Panc1 (cell line): ENCODE results near the gene BTD.

Experiments
- CTCF ChIP-seq: fragments of 450-650 bp; IDR thresholded peaks from 2 replicates; pipeline ENCODE4 v1.5.1; 2017; ENCODE audit warnings: mild to moderate bottlenecking
- POLR2AphosphoS5 ChIP-seq: IDR thresholded peaks from 2 replicates; pipeline ENCODE4 v1.6.1; 2012; ENCODE audit warnings: mild to moderate bottlenecking, low read depth, low read length, moderate library complexity
- REST ChIP-seq, 2 experiments: IDR thresholded peaks; 2 replicates each; pipeline ENCODE4 v1.6.1; 2011 to 2012; ENCODE audit warnings: low read depth in 2 of 2, control low read depth in 1 of 2, low read length in 1 of 2, mild to moderate bottlenecking in 1 of 2, moderate library complexity in 1 of 2; ENCODE audit not compliant: insufficient read depth in 1 of 2
- SIN3A ChIP-seq: IDR thresholded peaks from 2 replicates; pipeline ENCODE4 v1.6.1; 2012; ENCODE audit warnings: low read depth, mild to moderate bottlenecking, low read length, moderate library complexity, borderline replicate concordance; ENCODE audit not compliant: insufficient read depth

- TF ChIP-seq CTCF (no peak), REST (IDR thresholded peaks at IDR 0.05; ENCODE audit: insufficient read depth in 1 of 2, low read depth in 2 of 2, low read length in 1 of 2) (no peak), POLR2AphosphoS5 (no peak), SIN3A (no peak)
Measured at GRCh38 chr3:15679306-15679705, 77.8 kb downstream of the BTD start.
